HG03342 (cell line): Measurements from ENCODE around the gene ORC5.
"Not testable (repeated sequence)": the region's sequence is repeated elsewhere in the genome, so short reads cannot be mapped to it uniquely, and the experiment has no call there.

Experiments
- ATAC-seq: cut with Tn5 transposase; IDR thresholded peaks from one replicate; pipeline ENCODE4 v1.9.1; 2021; ENCODE audit warnings: mild to moderate bottlenecking, moderate library complexity; ENCODE audit not compliant: unreplicated experiment

ORC5 gene

DNA sequence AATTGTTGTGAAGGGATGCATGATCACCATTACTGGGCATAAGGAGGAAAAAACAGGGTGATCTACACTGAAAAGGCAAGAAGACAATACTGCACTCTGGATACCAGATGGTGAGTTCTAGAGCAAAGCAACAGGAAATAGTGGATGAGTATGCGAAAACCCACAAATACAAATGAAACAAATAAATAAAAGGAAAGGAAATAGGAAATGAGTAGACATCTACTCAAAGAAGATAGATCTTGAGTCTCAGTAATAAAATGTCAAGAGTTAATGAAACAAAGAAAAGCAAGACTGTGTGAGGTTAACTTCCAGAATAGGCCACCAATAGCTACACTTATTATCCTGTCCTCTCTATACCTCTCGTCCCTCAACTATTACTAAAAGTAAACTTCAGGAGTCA, 11.7 kb downstream of the ORC5 start:
- ATAC-seq = no peak

DNA sequence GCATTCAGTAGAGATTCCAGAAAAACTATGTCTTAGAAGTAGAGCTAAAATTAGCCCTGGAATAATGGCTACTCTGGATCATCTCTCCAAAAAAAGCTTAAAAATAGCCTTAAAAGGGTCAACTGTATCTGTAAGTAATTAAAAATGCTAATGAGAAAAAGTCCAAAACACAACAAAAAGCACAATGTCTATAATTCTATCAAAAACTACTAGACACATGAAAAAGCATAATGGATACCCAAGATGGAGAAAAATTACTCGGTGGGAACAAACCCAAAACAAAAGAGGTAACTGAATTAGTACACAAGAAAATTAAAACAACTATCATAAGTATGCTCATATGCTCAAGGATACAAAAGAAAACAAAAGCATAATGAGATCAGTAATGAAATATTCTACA, 15.4 kb downstream of the ORC5 start:
- no peak for ATAC-seq

DNA sequence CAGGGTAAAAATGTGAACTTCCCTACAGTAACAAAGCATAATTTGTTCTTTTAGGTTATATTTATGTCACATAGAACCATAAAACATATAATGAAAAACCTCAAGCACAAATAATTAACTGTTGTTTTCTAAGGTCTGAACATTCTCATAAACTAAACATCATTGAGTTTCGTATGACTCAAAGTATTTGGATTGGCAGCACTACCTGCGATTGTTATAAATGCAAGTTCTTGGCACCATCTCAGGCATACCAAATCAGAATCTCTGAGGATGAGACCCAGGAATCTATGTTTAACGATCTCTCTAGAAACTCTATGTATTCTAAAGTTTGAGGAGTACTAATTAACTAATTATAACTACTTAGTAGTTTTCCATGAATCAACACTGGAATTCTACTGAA, 22.5 kb downstream of the ORC5 start:
- ATAC-seq = no peak

DNA sequence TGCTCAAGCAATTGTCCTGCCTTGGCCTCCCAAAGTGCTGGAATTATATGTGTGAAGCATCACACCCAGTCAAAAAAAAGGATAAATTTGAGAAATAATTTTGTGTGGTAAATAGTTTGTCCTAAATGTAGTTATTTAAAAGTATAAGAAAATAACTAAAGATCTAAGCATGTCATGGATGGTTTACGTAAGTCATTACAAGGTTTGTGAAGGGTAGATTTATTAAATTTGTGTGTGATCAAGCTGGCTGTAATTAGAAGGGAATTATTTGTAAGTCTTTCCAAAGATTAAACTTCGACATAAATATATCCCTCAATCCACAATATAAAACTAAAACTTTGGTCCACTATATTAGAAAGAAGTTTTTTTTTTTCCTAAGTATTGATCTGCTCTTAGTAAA, 28.6 kb downstream of the ORC5 start:
- ATAC-seq = no peak

DNA sequence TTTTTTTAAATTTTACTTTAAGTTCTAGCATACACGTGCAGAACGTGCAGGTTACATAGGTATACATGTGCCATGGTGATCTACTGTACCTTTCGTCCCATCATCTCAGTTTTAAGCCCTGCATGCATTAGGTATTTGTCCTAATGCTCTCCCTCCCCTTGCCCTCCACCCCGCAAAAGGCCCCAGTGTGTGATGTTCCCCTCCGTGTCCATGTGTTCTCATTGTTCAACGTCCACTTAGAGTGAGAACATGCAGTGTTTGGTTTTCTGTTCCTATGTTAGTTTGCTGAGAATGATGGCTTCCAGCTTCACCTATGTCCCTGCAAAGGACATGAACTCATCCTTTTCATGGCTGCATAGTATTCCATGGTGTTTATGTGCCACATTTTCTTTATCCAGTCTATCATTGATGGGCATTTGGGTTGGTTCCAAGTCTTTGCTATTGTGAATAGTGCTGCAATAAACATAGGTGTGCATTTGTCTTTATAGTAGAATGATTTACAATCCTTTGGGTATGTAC, 30.2 kb downstream of the ORC5 start:
- not testable (repeated sequence) for ATAC-seq

DNA sequence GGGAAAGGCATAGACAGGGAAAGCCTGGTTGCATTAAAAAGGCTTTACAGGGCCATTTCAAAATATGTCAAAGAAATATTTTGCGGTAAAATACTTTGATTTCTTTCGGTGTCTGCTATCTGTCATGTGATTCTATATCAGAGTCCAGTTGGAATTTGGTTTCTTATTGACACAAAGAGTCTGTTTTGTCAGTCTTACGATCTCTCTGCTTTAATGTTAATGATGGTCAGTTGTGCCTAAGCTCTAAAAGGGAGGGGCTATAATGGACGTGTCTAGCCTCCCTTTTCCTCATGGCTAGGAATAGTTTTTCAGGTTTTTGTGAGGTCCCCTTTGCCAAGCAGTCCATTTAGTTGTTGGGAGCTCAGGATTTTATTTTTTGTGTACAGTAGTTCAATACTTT, 31.5 kb downstream of the ORC5 start:
- ATAC-seq = no peak

DNA sequence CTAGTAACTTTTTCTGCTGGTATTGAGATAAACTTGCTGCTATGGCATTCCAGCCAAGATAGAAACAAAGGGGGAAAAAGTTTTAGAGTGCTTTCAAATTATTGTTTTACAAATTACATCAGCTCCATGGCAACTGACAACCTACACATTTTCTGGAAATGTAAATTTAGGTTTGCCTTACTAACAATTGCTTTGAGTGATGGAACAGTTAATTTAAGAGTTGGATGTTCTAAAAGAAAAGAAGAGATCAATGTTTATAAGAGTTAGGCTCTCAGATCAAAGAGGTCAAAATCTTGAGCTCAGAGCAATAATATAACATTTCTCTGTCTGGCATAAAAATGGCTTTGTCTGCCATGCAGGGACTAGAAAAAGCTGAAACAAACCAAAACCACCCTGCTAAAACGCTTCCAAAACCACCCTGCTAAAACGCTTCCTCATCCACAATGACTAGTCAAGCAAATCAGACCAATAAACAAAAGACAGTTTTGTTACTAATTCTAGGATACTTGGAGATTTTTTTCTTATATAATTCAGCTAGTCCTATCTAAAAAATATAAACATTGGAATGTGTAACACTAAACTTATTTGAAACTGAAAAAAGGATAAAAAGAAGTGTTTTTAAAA, 32.3 kb downstream of the ORC5 start:
- ATAC-seq = no peak

DNA sequence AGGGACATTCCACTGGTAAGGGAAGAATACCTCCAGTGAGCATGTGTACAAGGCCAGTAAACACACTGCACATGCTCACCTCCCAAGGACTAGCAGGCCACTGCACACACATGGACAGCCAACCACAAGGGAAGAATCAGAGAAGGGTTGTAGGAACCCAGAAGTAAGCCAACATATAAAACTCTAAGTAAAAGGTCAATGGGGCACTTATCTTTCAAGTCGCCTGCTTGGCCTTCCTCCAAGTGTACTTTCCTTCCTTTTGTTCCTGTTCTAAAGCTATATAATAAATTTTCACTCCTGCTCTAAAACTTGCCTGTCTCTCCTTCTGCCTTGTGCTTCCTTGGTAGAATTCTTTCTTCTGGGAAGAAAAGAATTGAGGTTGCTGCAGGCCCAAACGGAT, 33.0 kb downstream of the ORC5 start:
- ATAC-seq = no peak

DNA sequence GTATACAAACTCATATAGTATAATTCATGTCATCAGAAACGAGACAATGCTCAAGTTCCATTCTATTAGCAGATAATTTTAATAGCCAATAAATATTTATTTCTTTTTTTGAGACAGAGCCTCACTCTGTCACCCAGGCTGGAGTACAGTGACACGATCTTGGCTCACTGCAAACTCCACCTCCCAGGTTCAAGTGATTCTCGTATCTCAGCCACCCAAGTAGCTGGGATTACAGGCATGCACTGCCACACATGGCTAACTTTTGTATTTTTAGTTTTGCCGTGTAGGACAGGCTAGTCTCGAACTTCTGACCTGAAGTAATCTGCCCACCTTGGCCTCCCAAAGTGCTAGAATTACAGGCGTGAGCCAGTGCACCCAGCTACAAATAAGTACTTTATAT, 45.7 kb downstream of the ORC5 start:
- no peak for ATAC-seq

DNA sequence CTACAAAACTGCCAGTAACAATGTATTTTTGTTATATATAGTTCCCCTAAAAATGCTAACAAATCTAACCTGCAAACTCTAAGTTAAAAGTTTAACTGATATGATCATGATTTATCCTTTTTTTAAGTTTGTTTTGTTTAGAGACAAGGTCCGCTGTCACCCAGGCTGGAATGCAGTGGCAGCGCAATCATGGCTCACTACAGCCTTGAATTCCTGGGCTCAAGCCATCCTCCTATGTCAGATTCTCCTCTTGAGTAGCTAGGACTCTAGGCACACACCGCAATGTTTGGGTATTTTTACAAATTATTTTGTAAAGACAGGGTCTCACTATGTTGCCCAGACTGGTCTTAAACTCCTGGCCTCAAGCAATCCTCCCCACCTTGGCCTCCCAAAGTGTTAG, 46.6 kb downstream of the ORC5 start:
- no peak for ATAC-seq

DNA sequence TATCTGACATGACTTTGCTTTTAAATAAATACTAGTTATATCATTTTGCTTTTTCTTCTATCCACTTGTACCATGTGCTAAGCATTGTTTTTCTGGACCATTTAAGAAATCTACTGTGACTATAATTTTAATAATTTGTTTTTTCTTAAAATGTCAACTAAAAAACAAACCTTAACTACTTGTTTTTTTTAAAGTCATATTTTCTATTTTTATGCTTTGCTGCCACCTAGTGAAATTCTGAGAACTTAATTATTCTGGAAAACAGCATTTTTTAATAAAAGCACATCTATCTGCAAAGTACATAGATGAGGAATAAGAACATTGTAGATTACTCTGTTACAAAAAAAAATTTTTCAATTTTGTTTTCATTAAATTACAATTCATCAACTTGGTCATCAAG, 47.4 kb downstream of the ORC5 start:
- ATAC-seq = no peak

DNA sequence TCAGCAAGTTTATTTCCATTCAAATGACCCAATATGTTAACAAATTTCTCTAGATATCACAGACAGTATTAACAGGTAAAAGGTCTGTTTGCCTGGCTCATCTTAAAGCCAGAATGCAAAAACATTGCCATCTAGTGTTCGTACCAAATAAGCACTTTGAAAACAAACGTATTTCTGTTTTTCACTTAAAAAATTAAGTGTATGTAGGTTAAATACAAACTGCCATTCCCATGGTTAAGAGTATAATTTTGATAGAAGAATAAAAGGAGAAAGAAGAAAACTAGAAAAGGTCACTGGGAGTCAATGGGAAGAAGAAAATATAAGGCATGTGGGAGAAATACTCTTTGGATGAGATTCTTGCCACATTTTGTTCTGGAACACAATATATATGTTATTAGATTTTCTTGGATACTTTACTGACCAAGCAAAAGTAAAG, 51.0 kb downstream of the ORC5 start:
- ATAC-seq = no peak

DNA sequence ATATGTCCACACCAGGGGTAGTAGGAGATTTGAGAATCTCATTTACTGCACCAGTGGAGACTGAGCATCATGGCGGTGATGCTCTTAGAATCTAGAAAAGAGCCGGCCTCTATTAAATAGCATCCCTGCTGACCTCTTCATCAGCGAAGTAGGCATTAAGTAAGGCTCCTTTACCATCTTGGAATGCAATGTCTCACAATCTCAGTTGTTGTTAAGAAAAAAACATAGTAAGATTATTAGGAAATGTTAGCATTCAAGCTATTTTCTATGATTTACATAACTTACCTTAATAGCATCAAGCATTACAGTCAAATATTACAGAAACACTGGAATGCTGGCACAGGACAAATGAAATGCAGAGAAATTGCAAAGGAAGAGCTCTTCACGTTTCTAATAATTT, 54.5 kb downstream of the ORC5 start:
- ATAC-seq = no peak

DNA sequence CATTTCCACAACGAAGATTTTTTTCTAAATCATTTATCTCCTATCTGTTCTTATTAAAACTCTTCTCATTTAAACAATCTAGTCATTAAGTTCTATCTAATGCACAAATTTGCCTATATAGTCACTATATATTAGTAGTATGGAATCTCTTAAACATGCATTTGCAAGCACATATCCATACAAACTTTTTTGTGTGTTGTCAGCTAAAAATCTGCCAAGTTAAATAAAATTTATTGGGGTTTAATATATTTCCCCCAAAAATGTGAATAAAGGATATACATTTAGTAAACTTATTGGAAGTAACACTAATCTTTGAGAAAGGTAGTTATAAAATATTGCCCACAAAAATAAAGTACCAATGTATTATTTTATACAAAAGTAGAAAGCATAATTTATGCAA, 55.3 kb downstream of the ORC5 start:
- ATAC-seq = no peak

DNA sequence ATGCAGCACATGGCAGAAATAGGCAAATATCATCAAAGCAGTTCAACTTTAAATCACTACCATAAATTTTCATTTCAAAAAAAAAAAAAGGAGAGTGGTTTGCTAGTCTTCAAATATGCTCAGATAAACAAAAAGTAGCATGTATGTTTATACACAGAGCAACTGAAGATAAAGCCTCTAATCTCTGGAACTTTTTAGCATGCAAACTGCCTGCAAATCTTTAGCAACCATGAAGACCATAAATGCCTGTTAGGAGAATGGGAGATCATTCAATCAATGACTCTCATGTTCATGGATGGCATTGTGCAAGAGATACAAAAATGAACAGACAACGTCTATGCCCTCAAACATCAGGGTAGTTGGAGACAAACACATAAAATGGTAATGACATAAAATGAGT, 57.3 kb downstream of the ORC5 start:
- ATAC-seq = no peak

DNA sequence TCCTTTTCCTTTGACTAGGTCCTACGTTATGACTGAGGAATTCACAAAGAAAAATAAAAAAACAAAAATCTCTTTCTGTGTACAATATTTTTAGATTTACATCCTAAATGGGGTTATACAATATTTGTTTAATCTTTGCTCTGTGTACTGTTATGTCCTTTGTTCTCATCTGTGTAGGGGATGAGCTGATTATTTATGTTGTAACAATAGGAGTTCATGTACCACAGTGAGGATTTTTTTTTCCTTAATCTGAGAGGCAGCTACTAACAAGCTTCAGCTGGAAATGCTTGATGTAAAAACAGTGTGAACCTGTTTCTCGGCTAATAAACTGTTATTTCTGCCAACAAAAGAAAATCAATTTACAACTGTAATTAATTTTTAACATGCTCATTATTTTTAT, 58.0 kb downstream of the ORC5 start:
- no peak for ATAC-seq

DNA sequence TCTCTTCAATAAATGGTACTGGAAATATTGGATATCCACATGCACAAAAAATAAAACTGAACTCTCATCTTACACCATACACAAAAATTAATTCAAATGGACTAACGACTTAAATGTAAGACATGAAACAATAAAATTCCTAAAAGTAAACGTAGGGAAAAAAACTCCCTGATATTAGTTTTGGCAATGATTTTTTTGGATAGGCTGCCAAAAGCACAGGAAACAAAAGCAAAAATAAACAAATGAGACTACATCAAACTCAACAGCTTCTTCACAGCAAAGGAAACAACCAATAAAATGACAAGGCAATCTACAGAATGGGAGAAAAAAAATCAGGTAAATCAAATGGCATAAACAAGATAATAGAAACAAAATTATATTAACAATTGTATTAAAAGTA, 65.7 kb downstream of the ORC5 start:
- no peak for ATAC-seq

DNA sequence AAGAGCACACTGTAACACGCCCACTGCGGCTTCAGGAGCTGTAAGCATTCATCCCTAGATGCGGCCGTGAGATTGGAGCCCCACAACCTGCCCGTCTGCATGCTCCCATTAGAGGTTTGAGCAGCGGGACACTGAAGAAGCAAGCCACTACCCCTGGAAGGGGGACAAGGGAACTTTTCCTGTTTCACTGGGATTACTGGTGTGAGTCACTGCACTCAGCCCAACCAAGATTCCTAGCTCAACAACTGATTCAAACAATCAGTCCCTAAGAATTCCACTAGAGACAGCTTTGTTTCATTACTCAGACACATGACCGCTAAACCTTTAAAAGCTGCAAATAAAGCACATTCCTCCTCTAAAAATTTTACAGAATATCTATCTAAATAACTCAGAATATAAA, 69.8 kb downstream of the ORC5 start:
- no peak for ATAC-seq

DNA sequence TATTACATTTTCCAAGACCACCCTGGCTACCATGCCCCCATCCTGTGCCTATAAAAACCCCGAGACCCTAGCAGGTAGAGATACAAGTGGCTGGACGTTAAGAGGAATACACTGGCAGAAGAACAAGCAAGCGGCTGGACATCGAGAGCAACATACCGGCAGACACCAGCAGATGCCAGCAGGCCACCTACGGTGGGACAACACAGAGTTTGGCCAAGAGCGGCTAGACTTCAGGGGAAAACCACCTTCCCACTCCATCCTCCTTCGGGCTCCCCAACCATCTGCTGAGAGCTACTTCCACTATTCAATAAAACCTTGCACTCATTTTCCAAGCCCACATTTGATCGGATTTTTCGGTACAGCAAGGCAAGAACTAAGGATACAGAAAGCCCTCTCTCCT, 70.3 kb downstream of the ORC5 start:
- no peak for ATAC-seq

DNA sequence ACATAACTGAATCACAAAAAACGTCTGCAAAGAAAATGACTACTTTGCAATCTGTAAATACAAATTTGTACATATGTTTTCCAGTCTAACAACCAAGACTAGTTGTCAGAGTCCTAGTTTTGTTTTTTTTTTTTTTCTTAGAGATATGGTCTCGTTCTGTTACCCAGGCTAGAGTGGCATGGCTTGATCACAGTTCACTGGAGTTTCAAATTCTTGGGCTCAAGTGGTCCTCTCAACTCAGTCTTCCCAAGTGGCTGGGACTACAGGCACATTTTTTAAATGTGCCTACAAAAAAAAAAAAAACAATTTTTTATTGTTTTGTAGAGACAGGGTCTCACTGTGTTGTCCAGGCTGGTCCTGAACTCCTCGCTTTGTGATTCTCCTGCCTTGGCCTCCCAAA, 70.8 kb downstream of the ORC5 start:
- ATAC-seq = no peak

DNA sequence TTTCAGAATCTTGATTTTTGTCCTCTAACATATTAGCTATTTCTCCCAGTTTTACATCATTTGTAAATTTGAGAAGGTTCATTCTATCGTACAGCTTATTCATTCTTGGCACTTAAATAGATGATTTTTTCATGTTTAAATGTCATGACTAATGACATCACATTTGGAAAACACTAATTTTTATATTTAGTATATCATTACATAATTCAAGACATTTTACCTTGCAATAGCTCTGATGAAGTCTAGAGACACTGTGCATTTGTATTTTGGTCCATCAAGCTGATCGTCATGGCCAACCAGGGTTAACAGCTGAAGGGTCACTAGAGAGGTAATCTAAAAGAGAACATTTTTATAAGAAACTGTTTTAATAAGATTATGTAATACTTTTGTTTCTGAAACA, 71.3 kb downstream of the ORC5 start:
- ATAC-seq = no peak

DNA sequence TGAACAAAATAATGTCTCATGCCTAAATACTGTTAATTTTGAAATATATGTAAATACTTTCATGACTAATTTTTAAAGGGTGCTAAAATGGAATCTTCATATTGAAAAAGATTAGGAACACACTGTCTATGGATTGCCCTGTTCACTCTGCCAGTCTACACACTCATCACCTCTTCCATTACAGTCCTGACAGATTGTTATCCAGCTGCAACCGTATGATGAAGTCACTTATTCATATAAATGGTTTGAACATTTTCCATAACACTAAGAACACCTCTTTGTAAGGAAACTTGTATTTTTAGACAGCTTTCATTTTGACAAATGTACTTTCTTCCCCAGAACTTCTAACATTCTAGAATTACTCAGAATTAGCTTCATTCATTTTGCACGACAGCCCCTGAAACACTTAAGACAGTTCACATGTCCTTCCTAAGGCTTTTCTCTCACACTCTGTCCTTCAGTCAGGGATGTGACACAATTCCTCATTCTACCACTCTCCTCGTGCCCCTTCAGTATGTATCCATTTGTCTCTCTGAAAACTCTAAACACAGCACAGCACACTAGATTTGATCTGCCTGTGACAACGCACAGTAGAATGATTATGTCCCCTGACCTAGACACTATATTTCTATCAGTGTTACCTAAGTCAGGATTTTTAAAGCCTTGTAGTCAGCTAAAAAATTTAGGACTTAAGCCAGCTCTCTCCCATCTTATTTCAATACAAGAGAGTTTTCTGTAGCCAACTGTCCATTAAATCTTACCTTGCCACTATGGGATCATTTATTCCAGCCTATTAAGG, 71.9 kb downstream of the ORC5 start:
- ATAC-seq = no peak

DNA sequence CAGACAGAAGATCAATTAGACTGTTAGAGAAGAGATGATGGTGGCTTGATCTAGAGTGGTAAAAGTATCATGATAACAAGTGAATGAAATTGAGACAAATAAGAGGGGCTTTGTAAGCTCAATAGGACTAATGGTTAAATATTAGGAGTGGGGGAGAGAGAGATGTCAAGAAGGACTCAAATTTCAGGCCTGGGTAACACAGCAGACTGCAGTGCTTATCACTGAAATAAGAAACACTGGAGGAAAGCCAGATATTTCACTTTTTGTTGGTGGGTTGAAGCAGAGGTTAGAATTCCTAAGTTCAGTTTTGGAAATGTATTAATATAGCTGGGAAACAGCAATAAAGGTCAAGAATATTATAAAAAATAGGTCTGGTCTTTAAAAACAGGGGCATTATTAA, 74.6 kb downstream of the ORC5 start:
- ATAC-seq = no peak
